C4-2B (cell line): Measurements from ENCODE around the gene OPCML.

Source experiments
- ZFX ChIP-seq: fragments of 450-650 bp; IDR thresholded peaks from 2 replicates; pipeline ENCODE4 v1.6.1; 2017
- TF ChIP-seq, protein P1 (sequence below): fragments of 450-650 bp; conservative IDR thresholded peaks from 2 replicates; pipeline ENCODE4 v1.5.1; 2017; ENCODE audit warnings: mild to moderate bottlenecking

GRCh38 chr11:133518702-133519264 is 13.5 kb downstream of the OPCML start:
- TF ChIP-seq, protein P1, sequence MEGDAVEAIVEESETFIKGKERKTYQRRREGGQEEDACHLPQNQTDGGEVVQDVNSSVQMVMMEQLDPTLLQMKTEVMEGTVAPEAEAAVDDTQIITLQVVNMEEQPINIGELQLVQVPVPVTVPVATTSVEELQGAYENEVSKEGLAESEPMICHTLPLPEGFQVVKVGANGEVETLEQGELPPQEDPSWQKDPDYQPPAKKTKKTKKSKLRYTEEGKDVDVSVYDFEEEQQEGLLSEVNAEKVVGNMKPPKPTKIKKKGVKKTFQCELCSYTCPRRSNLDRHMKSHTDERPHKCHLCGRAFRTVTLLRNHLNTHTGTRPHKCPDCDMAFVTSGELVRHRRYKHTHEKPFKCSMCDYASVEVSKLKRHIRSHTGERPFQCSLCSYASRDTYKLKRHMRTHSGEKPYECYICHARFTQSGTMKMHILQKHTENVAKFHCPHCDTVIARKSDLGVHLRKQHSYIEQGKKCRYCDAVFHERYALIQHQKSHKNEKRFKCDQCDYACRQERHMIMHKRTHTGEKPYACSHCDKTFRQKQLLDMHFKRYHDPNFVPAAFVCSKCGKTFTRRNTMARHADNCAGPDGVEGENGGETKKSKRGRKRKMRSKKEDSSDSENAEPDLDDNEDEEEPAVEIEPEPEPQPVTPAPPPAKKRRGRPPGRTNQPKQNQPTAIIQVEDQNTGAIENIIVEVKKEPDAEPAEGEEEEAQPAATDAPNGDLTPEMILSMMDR, result no peak
- no peak for TF ChIP-seq ZFX
